GM12874 (cell line): ENCODE measurements around the gene CREB3L2.

Source experiments
- CTCF ChIP-seq: IDR thresholded peaks from 2 replicates; pipeline ENCODE4 v1.5.1; 2011; ENCODE audit warnings: low read depth, mild to moderate bottlenecking, control low read depth, low read length, moderate library complexity; ENCODE audit not compliant: insufficient read depth

CREB3L2 gene

GRCh38 chr7:137829337-137829992 lies 172.4 kb downstream of the CREB3L2 start:
- TF ChIP-seq CTCF, result no peak

GRCh38 chr7:137828456-137828855 lies 173.4 kb downstream of the CREB3L2 start:
- TF ChIP-seq CTCF, result no peak

GRCh38 chr7:137825489-137825888 lies 176.4 kb downstream of the CREB3L2 start:
- no peak for TF ChIP-seq CTCF
